NOMO-1 (cell line): Measurements from ENCODE around the gene PLXDC2.

ENCODE experiments used
- DNase-seq, 2 experiments: peaks; one replicate each; lab custom pipeline; 2025; ENCODE audit not compliant: unreplicated experiment in 2 of 2; lab: John Stamatoyannopoulos, UW

Gene PLXDC2

GRCh38 chr10:20093600-20093999, 277.4 kb downstream of the PLXDC2 start:
- no peak for DNase-seq

- DNase-seq: no peak
Observed at GRCh38 chr10:20094226-20094976, 278.2 kb downstream of the PLXDC2 start.

GRCh38 chr10:20100171-20100570, 283.9 kb downstream of the PLXDC2 start:
- DNase-seq: no peak

- DNase-seq: no peak
Observed at GRCh38 chr10:20105236-20105635, 289.0 kb downstream of the PLXDC2 start.

- no peak for DNase-seq
Observed at GRCh38 chr10:20105931-20106330, 289.7 kb downstream of the PLXDC2 start.

GRCh38 chr10:20108021-20108420, 291.8 kb downstream of the PLXDC2 start:
- DNase-seq: no peak

GRCh38 chr10:20109613-20110012, 293.4 kb downstream of the PLXDC2 start:
- DNase-seq: no peak

- DNase-seq: no peak
Observed at GRCh38 chr10:20110125-20111100, 294.2 kb downstream of the PLXDC2 start.

- no peak for DNase-seq
Observed at GRCh38 chr10:20114179-20114578, 297.9 kb downstream of the PLXDC2 start.

GRCh38 chr10:20115894-20116293, 299.7 kb downstream of the PLXDC2 start:
- no peak for DNase-seq

GRCh38 chr10:20117471-20117870, 301.2 kb downstream of the PLXDC2 start:
- DNase-seq: no peak

- DNase-seq: no peak
Observed at GRCh38 chr10:20118119-20118518, 301.9 kb downstream of the PLXDC2 start.

GRCh38 chr10:20128811-20129210, 312.6 kb downstream of the PLXDC2 start:
- peak in 1 of 2 experiments; percentile 56 for DNase-seq

- no peak for DNase-seq
Observed at GRCh38 chr10:20132816-20133215, 316.6 kb downstream of the PLXDC2 start.

GRCh38 chr10:20133669-20134189, 317.5 kb downstream of the PLXDC2 start:
- no peak for DNase-seq

- DNase-seq: no peak
Observed at GRCh38 chr10:20142311-20142710, 326.1 kb downstream of the PLXDC2 start.

GRCh38 chr10:20144268-20144667, 328.0 kb downstream of the PLXDC2 start:
- no peak for DNase-seq

GRCh38 chr10:20146004-20146403, 329.8 kb downstream of the PLXDC2 start:
- no peak for DNase-seq

- DNase-seq: no peak
Observed at GRCh38 chr10:20147684-20148083, 331.5 kb downstream of the PLXDC2 start.

- DNase-seq: no peak
Observed at GRCh38 chr10:20156511-20156910, 340.3 kb downstream of the PLXDC2 start.

GRCh38 chr10:20157314-20157713, 341.1 kb downstream of the PLXDC2 start:
- no peak for DNase-seq
